Mesendoderm (in vitro differentiated cells): ENCODE data around the gene DHX8.

Experiments
- DNase-seq: peaks from one replicate; pipeline ENCODE4 v3.0.0; 2013
- H2AK5ac ChIP-seq: 2 replicates; pipeline ENCODE4 v1.6.1; 2013; ENCODE audit warnings: low read length, inconsistent platforms
- H2BK120ac ChIP-seq: 2 replicates; pipeline ENCODE4 v1.6.1; 2013; ENCODE audit warnings: low read depth, mild to moderate bottlenecking, low read length, moderate library complexity, mixed read lengths
- H2BK15ac ChIP-seq: replicated peaks from 2 replicates; pipeline ENCODE4 v1.6.1; 2013; ENCODE audit warnings: low read depth, mild to moderate bottlenecking, moderate library complexity
- H2BK5ac ChIP-seq: 2 replicates; pipeline ENCODE4 v1.6.1; 2013; ENCODE audit warnings: low read length, inconsistent platforms
- H3K18ac ChIP-seq: 2 replicates; pipeline ENCODE4 v1.6.1; 2013; ENCODE audit warnings: mild to moderate bottlenecking, low read length, mixed read lengths
- H3K23ac ChIP-seq: one replicate; pipeline ENCODE4 v1.6.1; 2013; ENCODE audit warnings: low read length
- H3K27ac ChIP-seq: 2 replicates; pipeline ENCODE4 v1.5.1; 2013; ENCODE audit warnings: low read depth, mild to moderate bottlenecking, inconsistent platforms, low read length, moderate library complexity
- H3K27me3 ChIP-seq: 2 replicates; pipeline ENCODE4 v1.6.1; 2013; ENCODE audit warnings: low read length, control low read depth, mild to moderate bottlenecking, inconsistent platforms; ENCODE audit not compliant: insufficient read depth, poor library complexity
- H3K36me3 ChIP-seq: 2 replicates; pipeline ENCODE4 v1.6.1; 2013; ENCODE audit warnings: low read length, inconsistent platforms; ENCODE audit not compliant: control insufficient read depth, insufficient read depth
- H3K4ac ChIP-seq: one replicate; pipeline ENCODE4 v1.6.1; 2013; ENCODE audit warnings: low read depth, mild to moderate bottlenecking, low read length, moderate library complexity
- H3K4me1 ChIP-seq: 2 replicates; pipeline ENCODE4 v1.6.1; 2013; ENCODE audit warnings: low read depth, low read length, inconsistent platforms; ENCODE audit not compliant: control insufficient read depth
- H3K4me2 ChIP-seq: 2 replicates; pipeline ENCODE4 v1.6.1; 2013; ENCODE audit warnings: low read length
- H3K4me3 ChIP-seq: 2 replicates; pipeline ENCODE4 v1.5.1; 2013; ENCODE audit warnings: mild to moderate bottlenecking, low read length
- H3K56ac ChIP-seq: one replicate; pipeline ENCODE4 v1.6.1; 2013; ENCODE audit warnings: low read length
- H3K79me1 ChIP-seq: 2 replicates; pipeline ENCODE4 v1.6.1; 2013; ENCODE audit warnings: low read length, inconsistent platforms
- H3K79me2 ChIP-seq: 2 replicates; pipeline ENCODE4 v1.6.1; 2013; ENCODE audit warnings: mild to moderate bottlenecking, low read length; ENCODE audit not compliant: control insufficient read depth, insufficient read depth
- H3K9ac ChIP-seq: 2 replicates; pipeline ENCODE4 v1.6.1; 2013; ENCODE audit warnings: low read length, inconsistent platforms
- H4K5ac ChIP-seq: one replicate; pipeline ENCODE4 v1.6.1; 2013; ENCODE audit warnings: low read length
- H4K8ac ChIP-seq: one replicate; pipeline ENCODE4 v1.6.1; 2013; ENCODE audit warnings: low read depth, mild to moderate bottlenecking, control low read depth, low read length, moderate library complexity
- whole genome bisulfite sequencing: extraction: QIAGEN DNeasy Blood & Tissue Kit; methylation state at CpG from one replicate; pipeline ENCODE4 v1.1.7; 2013; ENCODE audit warnings: low lambda C conversion rate, missing lambda C conversion rate; ENCODE audit not compliant: insufficient coverage; ENCODE audit errors: extremely low coverage; 5-methylcytosine and 5-hydroxymethylcytosine counted together

Gene DHX8

GRCh38 chr17:43568506-43569082, 84.8 kb downstream of the DHX8 start:
- no peak for DNase-seq
- Histone ChIP-seq H2BK120ac (no peak overlapping the region), H4K8ac (no peak overlapping the region), H3K4me1 (peaks cover 7% of the 10 kb centered on the region), H3K27me3 (no peaks in the 10 kb centered on the region), H2BK15ac (no peak overlapping the region), H3K18ac (no peak overlapping the region), H3K56ac (no peak overlapping the region), H2BK5ac (no peak overlapping the region), H3K4ac (no peak overlapping the region), H3K4me3 (no peak overlapping the region), H3K79me2 (no peaks in the 10 kb centered on the region), H3K4me2 (no peak overlapping the region), H3K36me3 (no peaks in the 10 kb centered on the region), H4K5ac (no peak overlapping the region), H3K79me1 (no peaks in the 10 kb centered on the region), H3K23ac (no peak overlapping the region), H3K9ac (no peak overlapping the region), H3K27ac (no peak overlapping the region), H2AK5ac (no peak overlapping the region)
- WGBS: 100% methylated on average over 3 of the region's 5 CpGs

GRCh38 chr17:43570518-43570928, 86.7 kb downstream of the DHX8 start:
- H3K27ac ChIP-seq: no peak overlapping the region
- no peak overlapping the region for H3K4ac ChIP-seq
- no peak overlapping the region for H2AK5ac ChIP-seq
- H3K79me1 ChIP-seq: no peaks in the 10 kb centered on the region
- no peak overlapping the region for H3K18ac ChIP-seq
- H3K4me2 ChIP-seq: no peak overlapping the region
- H2BK120ac ChIP-seq: no peak overlapping the region
- H3K23ac ChIP-seq: no peak overlapping the region
- no peak overlapping the region for H4K8ac ChIP-seq
- no peak overlapping the region for H3K9ac ChIP-seq
- H2BK5ac ChIP-seq: no peak overlapping the region
- peaks cover 1% of the 10 kb centered on the region for H3K4me1 ChIP-seq
- H3K79me2 ChIP-seq: no peaks in the 10 kb centered on the region
- H4K5ac ChIP-seq: no peak overlapping the region
- no peaks in the 10 kb centered on the region for H3K36me3 ChIP-seq
- H2BK15ac ChIP-seq: no peak overlapping the region
- no peak overlapping the region for H3K4me3 ChIP-seq
- no CpG with 5 or more reads among the region's 3 CpGs for WGBS
- DNase-seq: no peak
- H3K27me3 ChIP-seq: no peaks in the 10 kb centered on the region
- no peak overlapping the region for H3K56ac ChIP-seq

- H2BK5ac ChIP-seq: no peak overlapping the region
- H4K5ac ChIP-seq: no peak overlapping the region
- no peak overlapping the region for H3K4ac ChIP-seq
- no peak overlapping the region for H3K27ac ChIP-seq
- H3K4me3 ChIP-seq: no peak overlapping the region
- H3K27me3 ChIP-seq: no peaks in the 10 kb centered on the region
- H3K4me2 ChIP-seq: no peak overlapping the region
- H2AK5ac ChIP-seq: no peak overlapping the region
- DNase-seq: peak; percentile 85
- no peak overlapping the region for H3K9ac ChIP-seq
- no peak overlapping the region for H3K56ac ChIP-seq
- H3K79me1 ChIP-seq: no peaks in the 10 kb centered on the region
- no peaks in the 10 kb centered on the region for H3K36me3 ChIP-seq
- no peak overlapping the region for H2BK15ac ChIP-seq
- H3K18ac ChIP-seq: no peak overlapping the region
- WGBS: no CpG with 5 or more reads among the region's 5 CpGs
- H3K4me1 ChIP-seq: peaks cover 1% of the 10 kb centered on the region
- H3K23ac ChIP-seq: no peak overlapping the region
- no peaks in the 10 kb centered on the region for H3K79me2 ChIP-seq
- H2BK120ac ChIP-seq: no peak overlapping the region
- no peak overlapping the region for H4K8ac ChIP-seq
Observed at GRCh38 chr17:43572368-43572980, 88.7 kb downstream of the DHX8 start.

DNA sequence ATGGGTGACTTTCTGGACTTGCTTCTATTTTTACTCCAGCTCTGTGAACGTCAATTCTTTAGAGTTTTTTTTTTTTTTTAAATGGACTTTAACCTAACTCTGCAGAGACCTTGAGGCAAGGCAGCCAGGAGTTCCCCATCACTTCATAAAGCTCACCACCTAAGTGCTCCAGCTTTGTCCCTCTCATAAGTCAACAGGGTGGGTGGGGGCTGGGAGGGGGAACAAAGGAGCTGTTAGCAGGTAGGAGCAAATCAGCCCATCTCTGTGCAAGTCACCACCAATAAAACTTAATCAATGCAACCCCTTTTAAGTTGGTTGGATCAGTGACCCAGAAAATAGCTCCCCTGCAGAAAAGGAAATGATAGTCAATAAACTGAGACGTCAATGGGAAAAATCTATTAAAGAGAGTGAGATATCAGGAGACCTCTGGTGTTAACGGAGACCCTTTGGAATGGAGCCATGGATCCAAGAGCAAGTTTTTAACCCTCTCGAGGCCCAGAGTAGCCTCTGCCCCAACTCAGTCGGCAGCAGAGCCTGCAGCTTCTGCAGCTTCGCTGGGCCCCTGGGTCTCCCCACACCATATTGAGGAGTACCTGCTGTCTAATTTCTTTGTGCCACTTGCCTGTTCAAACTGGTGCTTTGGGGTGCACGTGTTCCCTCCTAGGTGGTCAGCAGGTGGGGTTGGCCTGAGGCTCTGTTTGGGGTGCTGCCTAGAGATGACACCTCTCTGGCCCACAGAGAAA, 90.0 kb downstream of the DHX8 start:
- Histone ChIP-seq H3K9ac (no peak overlapping the region), H2BK15ac (no peak overlapping the region), H4K8ac (no peak overlapping the region), H3K4me2 (no peak overlapping the region), H3K23ac (no peak overlapping the region), H3K79me2 (no peaks in the 10 kb centered on the region), H2BK5ac (no peak overlapping the region), H2AK5ac (no peak overlapping the region), H4K5ac (no peak overlapping the region), H2BK120ac (no peak overlapping the region), H3K4me1 (peaks cover 1% of the 10 kb centered on the region), H3K4ac (no peak overlapping the region), H3K18ac (no peak overlapping the region), H3K4me3 (no peak overlapping the region), H3K36me3 (no peaks in the 10 kb centered on the region), H3K27ac (no peak overlapping the region), H3K27me3 (no peaks in the 10 kb centered on the region), H3K79me1 (no peaks in the 10 kb centered on the region), H3K56ac (no peak overlapping the region)
- no peak for DNase-seq
- no CpG with 5 or more reads among the region's 7 CpGs for whole genome bisulfite sequencing

- H3K36me3 ChIP-seq: no peaks in the 10 kb centered on the region
- no peak overlapping the region for H4K5ac ChIP-seq
- H3K27me3 ChIP-seq: no peaks in the 10 kb centered on the region
- H3K79me1 ChIP-seq: no peaks in the 10 kb centered on the region
- WGBS: no CpG with 5 or more reads among the region's 13 CpGs
- no peak overlapping the region for H4K8ac ChIP-seq
- H2BK5ac ChIP-seq: no peak overlapping the region
- peak overlapping the region; percentile 44 for H3K56ac ChIP-seq
- H3K79me2 ChIP-seq: no peaks in the 10 kb centered on the region
- H3K27ac ChIP-seq: no peak overlapping the region
- H3K18ac ChIP-seq: no peak overlapping the region
- no peak overlapping the region for H2BK120ac ChIP-seq
- DNase-seq: no peak
- H3K23ac ChIP-seq: no peak overlapping the region
- H2BK15ac ChIP-seq: no peak overlapping the region
- H3K9ac ChIP-seq: no peak overlapping the region
- H3K4me2 ChIP-seq: no peak overlapping the region
- H3K4ac ChIP-seq: no peak overlapping the region
- H3K4me3 ChIP-seq: no peak overlapping the region
- H3K4me1 ChIP-seq: peaks cover 1% of the 10 kb centered on the region
- no peak overlapping the region for H2AK5ac ChIP-seq
Observed at GRCh38 chr17:43574348-43574747, 90.6 kb downstream of the DHX8 start.
